HG02840 (cell line): Measurements from ENCODE around the gene SLC25A42.

Source experiments
- ATAC-seq: cut with Tn5 transposase; IDR thresholded peaks from one replicate; pipeline ENCODE4 v1.9.1; 2021; ENCODE audit warnings: mild to moderate bottlenecking, moderate library complexity, moderate number of reproducible peaks; ENCODE audit not compliant: unreplicated experiment, low FRiP score

Gene SLC25A42

GRCh38 chr19:19155495-19156219 is 91.9 kb downstream of the SLC25A42 start:
- peak; percentile 60 for ATAC-seq

GRCh38 chr19:19157808-19158207 is 94.0 kb downstream of the SLC25A42 start:
- no peak for ATAC-seq

- ATAC-seq, result no peak
Observed at GRCh38 chr19:19159534-19159933, 95.7 kb downstream of the SLC25A42 start.

- ATAC-seq, result no peak
Observed at GRCh38 chr19:19160461-19161035, 96.8 kb downstream of the SLC25A42 start.

- ATAC-seq, result no peak
Observed at GRCh38 chr19:19162495-19162894, 98.7 kb downstream of the SLC25A42 start.
